ENCODE data around the gene IFNGR2.
"Not testable (repeated sequence)": the region's sequence is repeated elsewhere in the genome, so short reads cannot be mapped to it uniquely, and the experiment has no call there.

The IFNGR2 gene

GRCh38 chr21:33398361-33398760 lies 4.9 kb upstream of the IFNGR2 start:
- H3K4me3 ChIP-seq, result no peak overlapping the region
- no peaks in the 10 kb centered on the region for H3K9me3 ChIP-seq
- no peaks in the 10 kb centered on the region for H3K27me3 ChIP-seq (ENCODE audit: low read depth)
- no peaks in the 10 kb centered on the region for H3K36me3 ChIP-seq (replicated peaks)
- no peaks in the 10 kb centered on the region for H3K4me1 ChIP-seq
- no peak for DNase-seq (ENCODE audit: low spot score in 2 of 2)
- in situ Hi-C loops (cut with MboI; ENCODE audit: low sequenced_read_pairs), result no loop called here

DNA sequence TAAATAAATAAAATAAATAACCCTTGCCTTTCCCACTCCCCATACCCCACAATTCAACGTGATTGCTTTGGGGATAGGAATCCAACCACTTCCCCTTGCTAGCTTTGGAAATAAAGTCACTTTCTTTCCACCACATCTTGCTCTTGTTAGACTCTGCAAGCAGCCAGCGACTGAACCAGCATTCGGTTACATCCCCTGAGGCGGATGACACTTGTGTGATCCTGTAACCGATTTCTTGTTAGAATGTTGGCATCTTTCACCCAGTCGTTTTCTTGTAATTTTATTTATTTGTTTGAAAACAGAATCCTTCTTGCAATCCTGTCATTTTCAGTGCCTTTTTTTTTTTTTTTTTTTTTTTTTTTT lies 1.6 kb upstream of the IFNGR2 start:
- Histone ChIP-seq H3K4me3 (no peak overlapping the region), H3K36me3 (replicated peaks) (no peaks in the 10 kb centered on the region), H3K4me1 (peaks cover 9% of the 10 kb centered on the region), H3K9me3 (no peaks in the 10 kb centered on the region), H3K27me3 (ENCODE audit: low read depth) (no peaks in the 10 kb centered on the region)
- in situ Hi-C loops (cut with MboI; ENCODE audit: low sequenced_read_pairs), result no loop called here
- no peak for DNase-seq (ENCODE audit: low spot score in 2 of 2)

DNA sequence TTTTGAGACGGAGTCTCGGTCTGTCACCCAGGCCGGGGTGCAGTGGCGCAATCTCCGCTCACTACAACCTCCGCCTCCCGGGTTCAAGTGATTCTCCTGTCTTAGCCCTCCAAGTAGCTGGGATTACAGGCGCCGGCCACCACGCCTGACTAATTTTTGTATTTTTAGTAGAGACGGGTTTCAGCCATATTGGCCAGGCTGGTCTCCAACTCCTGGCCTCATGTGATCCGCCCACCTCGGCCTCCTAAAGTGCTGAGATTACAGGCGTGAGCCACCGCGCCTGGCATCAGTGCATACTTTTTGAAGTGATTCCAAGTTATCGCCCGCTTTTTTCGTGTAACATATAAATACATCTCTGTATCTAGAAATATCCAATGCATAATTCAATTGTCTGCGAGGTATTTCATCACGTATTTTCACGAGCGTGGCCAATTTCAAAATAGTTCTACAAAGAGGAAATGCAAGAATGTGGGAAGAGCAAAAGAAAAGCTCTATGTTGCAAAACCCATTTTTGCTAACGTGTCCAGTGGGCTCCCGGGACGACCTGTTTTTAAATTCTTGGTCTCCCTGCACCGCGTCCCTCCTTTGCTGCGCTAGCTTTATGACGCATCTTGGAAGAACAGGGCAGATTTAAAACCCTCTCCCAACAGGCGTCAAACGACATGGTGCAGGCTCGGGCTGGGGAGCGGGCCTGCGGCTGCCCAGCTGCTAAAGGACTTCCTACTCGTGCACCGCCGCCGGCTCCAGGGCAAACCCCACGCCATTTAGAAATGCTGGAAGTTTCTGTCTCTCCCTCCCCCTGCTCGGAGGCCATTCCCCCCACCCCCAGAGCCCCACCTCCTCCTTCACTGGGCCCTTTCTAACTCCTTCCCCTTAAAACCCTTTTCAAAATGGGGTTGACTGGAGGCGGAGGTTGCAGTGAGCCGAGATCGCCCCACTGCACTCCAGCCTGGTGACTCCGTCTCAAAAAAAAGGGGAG lies 923 bp upstream of the IFNGR2 start:
- Histone ChIP-seq H3K9me3 (no peaks in the 10 kb centered on the region), H3K27me3 (ENCODE audit: low read depth) (no peaks in the 10 kb centered on the region), H3K36me3 (replicated peaks) (peaks cover 5% of the 10 kb centered on the region; the same call in 1 of the 2 replicates), H3K4me3 (peak overlapping the region; percentile 32), H3K4me1 (peaks cover 9% of the 10 kb centered on the region)
- in situ Hi-C loops (cut with MboI; ENCODE audit: low sequenced_read_pairs), result no loop called here
- peak in 1 of 2 experiments; percentile 45 for DNase-seq (ENCODE audit: low spot score in 2 of 2)

DNA sequence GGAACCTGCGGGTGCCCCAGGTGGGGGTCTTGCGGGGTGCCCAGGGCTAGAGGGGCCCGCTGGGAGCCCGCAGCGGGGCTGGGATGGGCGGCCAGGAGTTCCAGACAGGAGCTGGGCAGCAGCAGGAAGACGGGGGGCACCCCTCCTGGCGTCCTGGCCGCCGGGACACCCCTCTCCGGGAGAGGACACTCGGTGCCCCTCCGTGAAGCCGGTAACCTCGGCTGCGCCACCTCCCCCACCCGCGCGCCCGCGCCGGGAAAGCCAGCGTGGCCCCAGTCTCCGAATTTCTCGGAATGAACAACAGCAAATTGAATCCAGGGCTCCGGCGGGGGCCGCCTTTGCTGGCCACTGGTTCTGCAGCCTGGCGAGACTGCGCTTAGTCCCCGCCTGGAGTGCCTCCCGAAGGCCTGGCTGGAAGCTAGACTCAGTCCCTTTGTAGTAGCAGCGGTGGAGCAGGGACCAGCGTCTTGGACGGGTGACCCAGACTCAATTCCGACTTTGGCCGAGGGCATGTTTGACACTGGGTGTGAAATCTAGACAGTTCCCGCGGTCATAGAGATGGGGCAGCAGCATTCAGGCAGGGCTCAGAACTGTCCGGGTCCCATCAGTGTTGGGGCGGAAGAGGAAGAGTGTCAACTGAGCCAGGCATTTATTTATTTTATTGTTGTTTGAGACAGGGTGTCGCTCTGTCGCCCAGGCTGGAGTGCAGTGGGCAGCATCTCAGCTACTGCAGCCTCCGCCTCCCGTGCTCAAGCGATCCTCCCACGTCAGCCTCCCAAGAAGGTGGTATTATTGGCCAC lies 773 bp downstream of the IFNGR2 start:
- DNase-seq (ENCODE audit: low spot score in 2 of 2), result peak; percentile 43 to 69
- H3K4me3 ChIP-seq, result peak overlapping the region; percentile 85
- H3K27me3 ChIP-seq (ENCODE audit: low read depth), result no peaks in the 10 kb centered on the region
- in situ Hi-C loops (cut with MboI; ENCODE audit: low sequenced_read_pairs), result no loop called here
- no peaks in the 10 kb centered on the region for H3K9me3 ChIP-seq
- peaks cover 9% of the 10 kb centered on the region for H3K4me1 ChIP-seq
- peaks cover 6% of the 10 kb centered on the region; the same call in 1 of the 2 replicates for H3K36me3 ChIP-seq (replicated peaks)

- Histone ChIP-seq H3K36me3 (replicated peaks) (peaks cover 8% of the 10 kb centered on the region; the same call in 1 of the 2 replicates), H3K4me1 (peaks cover 9% of the 10 kb centered on the region), H3K27me3 (ENCODE audit: low read depth) (no peaks in the 10 kb centered on the region), H3K9me3 (no peaks in the 10 kb centered on the region), H3K4me3 (no peak overlapping the region)
- in situ Hi-C loops (cut with MboI; ENCODE audit: low sequenced_read_pairs), result no loop called here
- DNase-seq (ENCODE audit: low spot score in 2 of 2), result no peak
Measured at GRCh38 chr21:33406493-33406892, 3.3 kb downstream of the IFNGR2 start.

GRCh38 chr21:33411949-33412430 lies 8.8 kb downstream of the IFNGR2 start:
- Histone ChIP-seq H3K36me3 (replicated peaks) (peaks cover 17% of the 10 kb centered on the region), H3K9me3 (no peaks in the 10 kb centered on the region), H3K4me1 (no peaks in the 10 kb centered on the region), H3K27me3 (ENCODE audit: low read depth) (no peaks in the 10 kb centered on the region), H3K4me3 (no peak overlapping the region)
- in situ Hi-C loops (cut with MboI; ENCODE audit: low sequenced_read_pairs), result no loop called here
- DNase-seq (ENCODE audit: low spot score in 2 of 2), result no peak

- H3K9me3 ChIP-seq; H3K4me1 ChIP-seq; H3K4me3 ChIP-seq; DNase-seq (ENCODE audit: low spot score in 2 of 2); H3K27me3 ChIP-seq (ENCODE audit: low read depth); in situ Hi-C loops (cut with MboI; ENCODE audit: low sequenced_read_pairs): not testable (repeated sequence)
- peaks cover 16% of the 10 kb centered on the region for H3K36me3 ChIP-seq (replicated peaks)
Measured at GRCh38 chr21:33412439-33412831, 9.2 kb downstream of the IFNGR2 start.

GRCh38 chr21:33412832-33413519 lies 9.8 kb downstream of the IFNGR2 start:
- Histone ChIP-seq H3K4me3 (no peak overlapping the region), H3K4me1 (no peaks in the 10 kb centered on the region), H3K36me3 (replicated peaks) (peaks cover 20% of the 10 kb centered on the region), H3K27me3 (ENCODE audit: low read depth) (no peaks in the 10 kb centered on the region), H3K9me3 (no peaks in the 10 kb centered on the region)
- in situ Hi-C loops (cut with MboI; ENCODE audit: low sequenced_read_pairs), result no loop called here
- DNase-seq (ENCODE audit: low spot score in 2 of 2), result no peak

DNA sequence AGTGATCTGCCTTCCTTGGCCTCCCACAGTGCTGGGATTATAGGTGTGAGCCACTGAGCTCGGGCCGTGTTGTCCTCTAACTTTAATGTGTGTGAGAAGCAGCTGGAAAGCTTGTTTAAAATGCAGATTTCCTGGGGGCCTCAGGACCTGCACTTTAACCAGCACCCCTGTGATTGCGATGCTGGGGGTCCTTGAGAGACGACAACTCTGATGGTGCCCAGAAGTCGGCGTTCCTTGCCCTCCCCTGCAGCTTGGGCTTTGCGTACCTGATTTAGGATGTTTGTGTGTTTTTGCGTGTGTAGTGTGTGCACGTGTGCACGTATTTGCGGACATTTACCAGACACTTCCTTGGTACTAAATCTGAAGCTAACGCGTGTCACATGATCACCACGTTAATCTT lies 10.9 kb downstream of the IFNGR2 start:
- H3K27me3 ChIP-seq (ENCODE audit: low read depth), result no peaks in the 10 kb centered on the region
- no peaks in the 10 kb centered on the region for H3K4me1 ChIP-seq
- H3K4me3 ChIP-seq, result no peak overlapping the region
- H3K9me3 ChIP-seq, result no peaks in the 10 kb centered on the region
- in situ Hi-C loops (cut with MboI; ENCODE audit: low sequenced_read_pairs), result no loop called here
- no peak for DNase-seq (ENCODE audit: low spot score in 2 of 2)
- H3K36me3 ChIP-seq (replicated peaks), result peaks cover 30% of the 10 kb centered on the region

- no peak for DNase-seq (ENCODE audit: low spot score in 2 of 2)
- Histone ChIP-seq H3K4me1 (no peaks in the 10 kb centered on the region), H3K9me3 (no peaks in the 10 kb centered on the region), H3K27me3 (ENCODE audit: low read depth) (no peaks in the 10 kb centered on the region), H3K4me3 (no peak overlapping the region), H3K36me3 (replicated peaks) (peaks cover 38% of the 10 kb centered on the region)
- in situ Hi-C loops (cut with MboI; ENCODE audit: low sequenced_read_pairs), result no loop called here
Measured at GRCh38 chr21:33414926-33415325, 11.7 kb downstream of the IFNGR2 start.

GRCh38 chr21:33418691-33419090 lies 15.5 kb downstream of the IFNGR2 start:
- Histone ChIP-seq H3K36me3 (replicated peaks) (peaks cover 54% of the 10 kb centered on the region), H3K4me1 (no peaks in the 10 kb centered on the region), H3K27me3 (ENCODE audit: low read depth) (no peaks in the 10 kb centered on the region), H3K9me3 (no peaks in the 10 kb centered on the region), H3K4me3 (no peak overlapping the region)
- in situ Hi-C loops (cut with MboI; ENCODE audit: low sequenced_read_pairs), result no loop called here
- no peak for DNase-seq (ENCODE audit: low spot score in 2 of 2)

GRCh38 chr21:33419538-33420123 lies 16.4 kb downstream of the IFNGR2 start:
- no peak for DNase-seq (ENCODE audit: low spot score in 2 of 2)
- H3K4me3 ChIP-seq, result no peak overlapping the region
- in situ Hi-C loops (cut with MboI; ENCODE audit: low sequenced_read_pairs), result no loop called here
- H3K36me3 ChIP-seq (replicated peaks), result peaks cover 56% of the 10 kb centered on the region
- H3K4me1 ChIP-seq, result no peaks in the 10 kb centered on the region
- no peaks in the 10 kb centered on the region for H3K27me3 ChIP-seq (ENCODE audit: low read depth)
- no peaks in the 10 kb centered on the region for H3K9me3 ChIP-seq

- no peak overlapping the region for H3K4me3 ChIP-seq
- no peak for DNase-seq (ENCODE audit: low spot score in 2 of 2)
- no peaks in the 10 kb centered on the region for H3K9me3 ChIP-seq
- peaks cover 66% of the 10 kb centered on the region for H3K36me3 ChIP-seq (replicated peaks)
- in situ Hi-C loops (cut with MboI; ENCODE audit: low sequenced_read_pairs), result no loop called here
- H3K27me3 ChIP-seq (ENCODE audit: low read depth), result no peaks in the 10 kb centered on the region
- no peaks in the 10 kb centered on the region for H3K4me1 ChIP-seq
Measured at GRCh38 chr21:33421713-33422393, 18.6 kb downstream of the IFNGR2 start.

Measured in HAP-1 (cell line).